K562 (cell line): Measurements from ENCODE around the gene GPR32. TPM values are rescaled to one million over a fixed set of nuclear protein-coding genes. Genes with fewer than 3 reads are reported as not detected.

Experiments used
- ZBTB40 ChIP-seq, 2 experiments: fragments of 450-650 bp in 1 of 2; sonication (generic) in 1 of 2; formaldehyde crosslinking in 1 of 2; IDR thresholded peaks; 2 replicates each; pipeline versions ENCODE4 v1.7.1 to v1.9.0; 2016 to 2022; ENCODE audit warnings: inconsistent platforms in 1 of 2, mild to moderate bottlenecking in 1 of 2, missing genetic modification reagents in 1 of 2
- polyA plus RNA-seq, 8 experiments: library from polyadenylated mRNA; depleted of rRNA in 4 of 8; stranded (reverse) in 5 of 8; unstranded in 3 of 8; fragments of >200 nt; fragmentation: Nextera tagmentation in 2 of 8; fragmentation: Illumina TruSeq in 1 of 8; extraction: Ambion mirVana in 2 of 8; extraction: Trizol in 1 of 8; gene quantifications; 2 replicates each; pipeline versions ENCODE4 v1.2.1 to v1.2.3, GENCODE V29; 2011 to 2014; ENCODE audit warnings: inconsistent platforms in 1 of 8, missing spikeins in 1 of 8
- total RNA-seq, 7 experiments: library from RNA; depleted of rRNA in 6 of 7; stranded (reverse); fragments of >200 nt in 6 of 7; fragmentation: Illumina TruSeq in 2 of 7; extraction: Trizol in 2 of 7; gene quantifications; 2 replicates each; pipeline versions ENCODE4 v1.2.1 to v1.2.3, GENCODE V29; 2011 to 2021; ENCODE audit warnings: low replicate concordance in 1 of 7

Gene GPR32
- total and polyA plus RNA-seq, 9 of the 15 experiments (the other 6 are each of a cell fraction or from before 2014, with no cell fraction given) = not detected

- no peak for TF ChIP-seq ZBTB40 (IDR thresholded peaks at IDR 0.05)
- TF ChIP-seq ZBTB40 (CRISPR knock-in tag; IDR thresholded peaks at IDR 0.05) = no peak
Observed at GRCh38 chr19:50743537-50743936, 26.7 kb upstream of the GPR32 start (continued).
